RCC 7860 (cell line): Measurements from ENCODE around the gene C19orf38.
A peak's percentile ranks its signal among the peaks of the same experiment; 100 is the strongest.

Experiments
- DNase-seq: peaks from one replicate; pipeline ENCODE4 v3.0.0-alpha.2; 2015; ENCODE audit warnings: low spot score
- FAIRE-seq: peaks from 2 replicates; lab custom pipeline; 2012; peaks lifted over from hg19 to GRCh38; lab: Jason Lieb, UNC

C19orf38 gene

GRCh38 chr19:10895920-10896319 is 47.7 kb downstream of the C19orf38 start:
- FAIRE-seq (no peak), DNase-seq (no peak)

DNA sequence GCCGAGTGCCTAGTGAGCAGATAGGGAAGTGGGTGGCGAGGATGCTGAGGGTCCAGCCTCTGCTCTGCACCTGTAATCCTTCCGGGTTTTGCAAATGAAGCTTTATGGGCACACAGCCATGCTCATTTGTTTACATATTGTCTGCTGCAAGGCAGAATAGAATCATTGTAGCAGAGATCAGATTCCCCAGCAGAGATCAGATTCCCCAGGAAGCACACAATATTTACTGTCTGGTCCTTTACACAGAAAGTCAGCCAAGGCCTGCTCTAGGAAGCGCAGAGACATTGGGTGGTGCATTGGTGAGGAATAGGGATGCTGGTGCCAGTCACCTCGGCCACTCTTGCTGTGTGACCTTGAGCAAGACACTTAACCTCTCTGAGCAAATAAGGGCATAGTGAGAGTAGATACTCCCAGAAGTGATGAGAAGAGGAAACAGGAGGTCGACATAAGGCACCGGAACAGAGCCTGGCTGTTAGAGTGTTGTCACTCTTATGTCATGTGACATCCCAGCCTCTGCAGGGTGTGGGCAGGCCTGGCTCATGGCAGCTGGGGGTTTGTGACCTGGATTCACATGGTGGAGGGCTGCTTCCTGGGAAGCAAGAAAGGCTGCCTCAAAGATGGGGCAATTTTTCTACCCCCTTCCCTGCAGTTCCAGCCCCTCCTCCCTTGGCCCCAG is 48.8 kb downstream of the C19orf38 start:
- no peak for DNase-seq
- no peak for FAIRE-seq

DNA sequence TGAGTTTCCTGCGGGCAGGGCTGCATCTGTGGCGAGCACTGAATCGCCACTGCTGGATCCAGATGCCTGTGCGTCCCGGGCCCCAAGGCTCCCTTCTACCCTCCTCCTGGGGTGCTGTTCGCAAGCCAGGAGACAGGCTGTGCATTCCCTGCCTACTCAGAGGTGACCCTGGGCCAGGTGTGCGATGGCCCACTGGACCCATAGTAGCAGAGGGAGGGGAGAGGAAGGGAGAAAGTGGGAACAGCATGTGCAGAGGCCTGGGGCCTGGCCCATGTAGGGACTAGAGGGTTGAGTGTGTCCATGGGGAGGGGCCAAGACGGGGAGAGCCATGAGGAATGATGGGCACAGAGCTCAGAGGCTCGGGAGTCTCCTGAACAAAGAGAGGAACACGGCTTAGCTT is 50.4 kb downstream of the C19orf38 start:
- FAIRE-seq, result no peak
- DNase-seq, result no peak

DNA sequence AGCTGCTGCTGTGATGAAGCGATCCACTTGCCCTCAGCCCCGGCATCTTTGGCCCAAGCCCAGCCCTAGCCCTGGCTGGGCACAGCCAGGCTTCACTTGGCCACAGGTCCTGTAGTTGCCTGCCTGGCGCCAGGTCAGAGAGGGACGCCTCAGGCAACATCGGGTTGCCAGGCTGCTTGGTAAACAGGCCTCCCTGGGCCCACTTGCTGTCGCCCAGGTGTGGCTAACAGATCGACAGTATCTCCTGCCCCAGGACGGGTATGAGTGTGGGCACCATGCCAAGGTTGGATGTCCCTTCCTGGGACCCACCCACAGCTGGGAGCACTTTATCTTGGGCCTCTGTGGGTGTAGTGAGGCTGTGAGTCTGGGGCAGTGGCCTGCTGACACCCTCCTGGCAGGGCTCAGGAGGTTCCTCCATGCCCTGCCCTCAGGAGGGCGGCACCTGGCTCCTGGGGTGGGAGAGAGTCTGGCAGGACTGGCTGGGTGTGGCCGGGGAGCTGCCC is 51.0 kb downstream of the C19orf38 start:
- FAIRE-seq (no peak), DNase-seq (no peak)

- DNase-seq (no peak), FAIRE-seq (no peak)
Observed at GRCh38 chr19:10907925-10908324, 59.7 kb downstream of the C19orf38 start.

- FAIRE-seq, result no peak
- DNase-seq, result no peak
Observed at GRCh38 chr19:10908380-10908960, 60.3 kb downstream of the C19orf38 start.

- DNase-seq (no peak), FAIRE-seq (no peak)
Observed at GRCh38 chr19:10911579-10912363, 63.6 kb downstream of the C19orf38 start.

DNA sequence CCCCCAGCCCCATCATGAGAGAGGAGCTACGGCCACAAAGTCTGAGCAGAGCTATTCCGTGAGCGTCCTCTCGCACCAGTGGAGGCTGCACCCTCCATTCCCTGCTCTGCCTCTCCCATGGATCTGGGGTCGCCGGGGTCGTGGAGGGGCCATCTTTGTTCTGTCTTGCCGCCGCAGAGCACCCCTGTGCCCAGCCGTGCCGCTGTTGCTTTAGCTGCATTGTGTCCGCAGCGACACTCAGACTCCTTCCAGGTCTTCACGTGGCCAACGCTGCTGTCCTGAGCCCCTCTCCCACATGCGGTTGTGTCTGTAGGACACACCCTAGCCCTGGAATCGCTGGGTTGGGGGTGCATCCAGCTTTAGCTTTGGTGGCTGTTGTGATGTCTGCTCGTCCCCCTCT is 64.4 kb downstream of the C19orf38 start:
- DNase-seq, result no peak
- no peak for FAIRE-seq

DNA sequence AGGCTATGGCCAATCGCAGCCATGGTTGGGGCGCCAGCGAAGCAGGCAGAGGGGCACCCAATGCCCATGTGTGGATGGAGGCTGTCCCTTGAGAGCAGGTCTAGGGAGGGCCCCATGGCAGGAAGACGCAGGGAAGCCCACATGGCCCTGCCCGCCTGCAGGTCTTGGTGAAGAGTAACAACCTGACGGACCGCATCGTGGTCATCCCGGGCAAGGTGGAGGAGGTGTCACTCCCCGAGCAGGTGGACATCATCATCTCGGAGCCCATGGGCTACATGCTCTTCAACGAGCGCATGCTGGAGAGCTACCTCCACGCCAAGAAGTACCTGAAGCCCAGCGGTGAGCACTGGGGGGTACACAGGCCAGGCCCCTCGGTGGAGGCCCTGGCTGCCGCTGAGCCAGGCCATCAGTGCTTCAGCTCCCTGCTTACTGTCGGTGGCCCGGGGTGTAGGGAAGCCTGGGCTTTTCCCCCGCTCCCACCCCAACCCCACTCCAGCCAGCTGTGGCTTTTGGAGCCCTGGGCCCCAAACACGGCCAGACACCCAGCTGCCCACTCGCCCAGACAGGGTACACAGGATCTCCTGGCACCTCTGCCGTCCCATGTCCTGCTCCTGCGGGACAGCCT is 65.6 kb downstream of the C19orf38 start:
- no peak for DNase-seq
- FAIRE-seq, result no peak

GRCh38 chr19:10915130-10916091 is 67.2 kb downstream of the C19orf38 start:
- DNase-seq (peak; percentile 53), FAIRE-seq (no peak)

DNA sequence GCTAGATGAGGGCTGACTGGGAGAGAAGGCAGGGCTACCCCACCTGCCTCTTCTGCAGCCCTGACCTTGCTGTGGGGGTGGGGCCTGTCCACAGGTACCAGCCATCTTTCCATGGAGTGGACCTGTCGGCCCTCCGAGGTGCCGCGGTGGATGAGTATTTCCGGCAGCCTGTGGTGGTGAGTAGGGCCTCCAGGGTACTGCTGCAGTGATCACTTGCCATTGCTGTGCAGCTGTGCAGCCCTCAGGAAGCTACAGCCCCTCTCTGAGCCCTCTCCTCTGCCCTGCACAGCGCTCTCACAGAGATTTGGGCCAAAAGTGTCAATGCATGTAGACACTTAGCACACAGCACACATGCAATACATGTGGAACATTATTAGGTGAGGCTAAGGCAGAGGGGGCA is 68.4 kb downstream of the C19orf38 start:
- FAIRE-seq (no peak), DNase-seq (no peak)

GRCh38 chr19:10918359-10918758 is 70.1 kb downstream of the C19orf38 start:
- FAIRE-seq (no peak), DNase-seq (no peak)
